Measurements from ENCODE around the gene MCOLN2. TPM values are rescaled to one million over a fixed set of nuclear protein-coding genes. Genes with fewer than 3 reads are reported as not detected.

MCOLN2 gene
- polyA plus RNA-seq, 1 donor, result 0.16 TPM

GRCh38 chr1:84896279-84896678 is 100.6 kb downstream of the MCOLN2 start:
- no peak for DNase-seq (ENCODE audit: low read depth)

DNA sequence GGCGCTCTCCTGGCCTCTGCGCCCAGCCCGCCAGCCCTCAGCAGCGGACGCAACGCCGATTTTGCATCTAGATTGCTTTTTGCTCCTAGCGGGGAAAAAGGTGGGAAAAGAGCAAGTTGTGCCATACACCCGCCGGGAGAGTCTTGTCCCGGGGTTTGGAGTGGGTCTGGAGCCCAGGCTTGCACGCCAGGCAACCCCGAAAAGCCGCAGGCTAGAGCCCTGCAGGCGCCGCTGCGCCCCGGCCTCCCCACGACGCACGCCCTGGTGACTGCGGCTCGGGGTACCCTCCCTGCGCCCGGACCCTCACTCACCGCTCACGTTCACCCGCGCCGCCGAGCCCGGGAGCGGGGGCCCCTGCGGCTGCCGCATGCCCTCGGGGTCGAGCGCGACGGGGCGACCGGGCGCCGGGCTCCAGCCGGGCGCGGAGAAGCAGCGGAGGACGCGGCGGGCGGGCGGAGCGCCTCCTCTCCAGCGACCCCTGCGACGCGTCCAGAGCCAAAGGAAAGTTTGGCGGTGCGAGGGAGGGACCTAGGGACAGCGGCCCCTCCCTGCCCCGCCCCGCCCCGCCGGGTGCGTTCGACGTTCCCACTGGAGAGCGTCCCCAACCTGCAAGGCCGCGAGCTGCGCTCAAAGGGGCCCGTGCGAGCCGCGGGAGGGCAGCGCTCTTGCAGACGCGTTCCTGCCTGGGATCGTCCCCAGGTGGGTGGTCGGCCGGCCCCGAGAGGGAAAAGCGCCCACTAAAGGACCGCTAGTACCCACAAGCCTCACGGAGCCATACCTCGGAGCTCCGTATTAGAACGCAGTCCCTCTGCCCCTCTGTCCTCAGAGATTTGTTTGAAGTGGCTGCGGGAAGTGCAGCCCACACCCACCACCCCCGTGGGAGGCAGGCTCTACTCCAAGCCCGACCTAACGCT is 104.0 kb downstream of the MCOLN2 start, which contains the start of gene LPAR3:
Gene LPAR3, minus strand, starts transcription at position 502 of the 914 bp plus-strand sequence. CDS start 27,086 bp downstream, outside the sequence.
- no peak for DNase-seq (ENCODE audit: low read depth)

DNA sequence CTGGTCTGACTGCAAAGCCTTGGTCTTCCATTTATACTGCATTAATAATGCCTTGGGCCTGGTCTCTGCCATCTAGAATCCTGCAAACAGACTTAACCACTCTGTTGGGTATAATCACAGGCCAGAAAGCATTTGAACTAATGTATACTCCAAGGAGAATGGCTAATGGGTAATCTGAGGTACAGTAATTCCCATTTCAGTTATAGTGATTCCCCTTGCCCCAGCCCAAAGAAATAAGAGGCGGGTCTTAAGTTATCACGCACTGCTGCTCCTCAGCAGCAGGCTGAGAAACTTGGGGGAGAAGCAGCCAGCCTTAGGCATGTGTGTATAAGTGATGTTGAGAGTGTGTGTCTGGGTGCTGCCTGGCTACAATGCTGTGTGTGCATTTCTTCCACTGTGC is 106.3 kb downstream of the MCOLN2 start:
- DNase-seq (ENCODE audit: low read depth), result no peak

GRCh38 chr1:84889437-84889836 is 107.5 kb downstream of the MCOLN2 start:
- DNase-seq (ENCODE audit: low read depth), result no peak

DNA sequence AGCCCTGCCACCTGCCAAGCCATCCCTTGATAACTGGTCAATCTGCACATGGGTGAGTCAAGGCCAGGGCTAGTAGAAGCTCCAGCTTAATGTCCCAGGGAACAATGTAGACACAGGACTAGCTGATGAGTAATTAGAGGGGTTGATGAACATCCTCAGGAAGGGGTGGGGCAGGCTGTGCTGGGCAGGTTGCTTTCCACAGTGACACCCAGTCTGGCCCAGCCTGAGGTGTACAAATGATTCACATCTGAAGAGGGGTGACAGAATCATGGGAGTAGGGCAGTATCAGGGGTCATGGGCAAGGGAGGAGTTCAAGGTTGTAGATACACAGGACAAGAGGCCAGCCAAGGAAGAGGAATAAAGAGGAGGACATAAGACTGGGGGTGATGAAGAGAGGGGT is 108.2 kb downstream of the MCOLN2 start:
- DNase-seq (ENCODE audit: low read depth), result no peak

- no peak for DNase-seq (ENCODE audit: low read depth)
These were observed 109.5 kb downstream of the MCOLN2 start for GRCh38 chr1:84887261-84887934.

DNA sequence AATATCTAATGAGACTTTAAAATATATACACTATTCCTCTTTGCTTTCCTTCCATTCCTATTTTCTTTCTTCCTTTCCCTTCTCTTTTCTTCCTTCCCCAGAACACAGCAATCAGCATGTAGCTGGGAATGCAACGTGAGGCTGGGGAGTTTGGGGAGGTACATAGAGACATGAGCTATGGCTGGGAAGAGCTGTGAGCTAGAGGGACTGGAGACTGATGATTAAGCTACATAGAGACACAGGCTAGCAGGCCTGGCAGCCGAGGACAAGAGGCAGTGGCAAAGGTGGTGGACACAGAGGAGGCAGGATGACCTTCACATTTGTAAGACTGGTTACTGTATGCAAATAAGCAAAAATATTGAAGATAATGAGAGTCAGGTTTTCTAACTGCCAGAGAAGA is 111.4 kb downstream of the MCOLN2 start:
- DNase-seq (ENCODE audit: low read depth), result no peak

GRCh38 chr1:84884671-84885389 is 112.1 kb downstream of the MCOLN2 start:
- no peak for DNase-seq (ENCODE audit: low read depth)

DNA sequence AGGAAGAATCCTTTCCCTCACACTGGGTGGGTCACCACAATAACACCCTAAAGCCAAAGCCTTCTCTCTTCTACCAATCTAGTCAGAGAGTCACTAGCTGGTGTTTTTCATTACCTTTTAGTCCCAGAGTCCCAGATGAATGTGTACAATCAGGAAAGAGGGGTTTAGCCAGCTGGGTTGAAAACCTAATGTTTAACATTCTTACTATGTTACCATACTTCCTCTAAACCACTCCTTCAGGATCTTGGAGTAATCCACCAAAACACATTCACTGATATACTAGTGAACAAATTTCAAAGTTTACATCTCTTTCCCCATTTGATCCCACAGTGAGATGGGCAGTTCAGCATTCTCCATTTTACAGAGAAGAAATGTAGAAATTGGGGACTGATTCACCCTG is 113.6 kb downstream of the MCOLN2 start:
- DNase-seq (ENCODE audit: low read depth), result no peak

DNA sequence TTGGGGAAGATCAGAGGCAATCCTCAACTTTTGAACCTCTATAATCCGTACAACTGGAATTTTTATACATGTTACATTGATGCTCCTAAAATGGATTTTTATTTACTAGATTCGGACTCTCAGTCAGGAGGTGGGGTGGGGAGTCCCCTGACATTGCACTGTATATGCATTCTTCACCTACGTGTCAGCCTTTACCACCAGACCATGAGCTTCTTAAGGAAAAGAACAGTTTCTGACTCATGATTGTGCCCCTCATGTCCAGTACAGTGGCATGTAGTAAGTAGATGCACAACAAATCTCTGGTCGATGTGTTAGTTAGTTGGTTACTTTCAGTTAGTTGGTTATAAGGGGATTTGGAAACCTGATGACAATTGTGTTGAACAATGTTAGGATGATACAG is 119.3 kb downstream of the MCOLN2 start:
- DNase-seq (ENCODE audit: low read depth), result no peak

- DNase-seq (ENCODE audit: low read depth), result no peak
These were observed 120.6 kb downstream of the MCOLN2 start for GRCh38 chr1:84876353-84876752.

Other genes starting within 250 kb of the MCOLN2 start
- 0.11 TPM for gene LPAR3, start 103.9 kb downstream of the MCOLN2 start, polyA plus RNA-seq (ENCODE audit: insufficient read length)
- 3.4 TPM for gene MCOLN3, start 51.4 kb upstream of the MCOLN2 start, polyA plus RNA-seq (ENCODE audit: insufficient read length)
- 3.7 TPM for gene SYDE2, start 203.9 kb upstream of the MCOLN2 start, polyA plus RNA-seq (ENCODE audit: insufficient read length)

Data from forelimb muscle (tissue), 1 donor.